Measurements from ENCODE around the gene SPEN. TPM values are rescaled to one million over a fixed set of nuclear protein-coding genes. Genes with fewer than 3 reads are reported as not detected.
A peak's percentile ranks its signal among the peaks of the same experiment; 100 is the strongest.

SPEN gene
- total and polyA plus RNA-seq, 9 of the 15 experiments (the other 6 are each of a cell fraction or from before 2014, with no cell fraction given), result 5.7 to 87.5 (median 27.2) TPM

- TF ChIP-seq POLR3G (IDR thresholded peaks at IDR 0.05; ENCODE audit: extremely low read depth, insufficient read length, insufficient replicate concordance) (no peak), GATA2 (CRISPR knock-in tag; IDR thresholded peaks at IDR 0.05) (no peak), SNRNP70 (optimal IDR thresholded peaks at IDR 0.05; ENCODE audit: low read depth, low read length) (no peak), ZNF780A (CRISPR knock-in tag; IDR thresholded peaks at IDR 0.05) (no peak), HDAC6 (IDR thresholded peaks at IDR 0.05; ENCODE audit: low read depth, low read length) (no peak), TEAD1 (CRISPR knock-in tag; IDR thresholded peaks at IDR 0.05) (peak; percentile 75 to 99), SNAPC5 (CRISPR knock-in tag; IDR thresholded peaks at IDR 0.05) (no peak), CC2D1A (IDR thresholded peaks at IDR 0.05) (0 out of 2 replicates have a peak, but pooled peaks have one; percentile 12), TAF7 (tag; IDR thresholded peaks at IDR 0.05) (peak; percentile 95), SPI1 (IDR thresholded peaks at IDR 0.05; ENCODE audit: borderline replicate concordance, low read depth, low read length) (peak; percentile 83; the same call in 1 of the 2 replicates), EP300 (IDR thresholded peaks at IDR 0.05; ENCODE audit: low read length) (peak; percentile 33), ZNF174 (CRISPR knock-in tag; IDR thresholded peaks at IDR 0.05) (no peak), STAG1 (CRISPR knock-in tag; IDR thresholded peaks at IDR 0.05; ENCODE audit: borderline replicate concordance) (no peak), NEUROD1 (IDR thresholded peaks at IDR 0.05; ENCODE audit: borderline replicate concordance, low read depth, low read length, partially characterized antibody) (no peak), NONO (IDR thresholded peaks at IDR 0.05; ENCODE audit: low read depth in 2 of 2, low read length in 1 of 2) (peak in 1 of 2 experiments; percentile 81; a peak in 1 of 4 replicates), ZNF57 (CRISPR knock-in tag; IDR thresholded peaks at IDR 0.05) (no peak), SIRT6 (IDR thresholded peaks at IDR 0.05; ENCODE audit: low read depth, low read length) (no peak)
- TF ChIP-seq, protein P1, sequence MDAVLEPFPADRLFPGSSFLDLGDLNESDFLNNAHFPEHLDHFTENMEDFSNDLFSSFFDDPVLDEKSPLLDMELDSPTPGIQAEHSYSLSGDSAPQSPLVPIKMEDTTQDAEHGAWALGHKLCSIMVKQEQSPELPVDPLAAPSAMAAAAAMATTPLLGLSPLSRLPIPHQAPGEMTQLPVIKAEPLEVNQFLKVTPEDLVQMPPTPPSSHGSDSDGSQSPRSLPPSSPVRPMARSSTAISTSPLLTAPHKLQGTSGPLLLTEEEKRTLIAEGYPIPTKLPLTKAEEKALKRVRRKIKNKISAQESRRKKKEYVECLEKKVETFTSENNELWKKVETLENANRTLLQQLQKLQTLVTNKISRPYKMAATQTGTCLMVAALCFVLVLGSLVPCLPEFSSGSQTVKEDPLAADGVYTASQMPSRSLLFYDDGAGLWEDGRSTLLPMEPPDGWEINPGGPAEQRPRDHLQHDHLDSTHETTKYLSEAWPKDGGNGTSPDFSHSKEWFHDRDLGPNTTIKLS (IDR thresholded peaks at IDR 0.05; ENCODE audit: borderline replicate concordance, low read depth), result peak; percentile 77
- TF ChIP-seq, protein P2, sequence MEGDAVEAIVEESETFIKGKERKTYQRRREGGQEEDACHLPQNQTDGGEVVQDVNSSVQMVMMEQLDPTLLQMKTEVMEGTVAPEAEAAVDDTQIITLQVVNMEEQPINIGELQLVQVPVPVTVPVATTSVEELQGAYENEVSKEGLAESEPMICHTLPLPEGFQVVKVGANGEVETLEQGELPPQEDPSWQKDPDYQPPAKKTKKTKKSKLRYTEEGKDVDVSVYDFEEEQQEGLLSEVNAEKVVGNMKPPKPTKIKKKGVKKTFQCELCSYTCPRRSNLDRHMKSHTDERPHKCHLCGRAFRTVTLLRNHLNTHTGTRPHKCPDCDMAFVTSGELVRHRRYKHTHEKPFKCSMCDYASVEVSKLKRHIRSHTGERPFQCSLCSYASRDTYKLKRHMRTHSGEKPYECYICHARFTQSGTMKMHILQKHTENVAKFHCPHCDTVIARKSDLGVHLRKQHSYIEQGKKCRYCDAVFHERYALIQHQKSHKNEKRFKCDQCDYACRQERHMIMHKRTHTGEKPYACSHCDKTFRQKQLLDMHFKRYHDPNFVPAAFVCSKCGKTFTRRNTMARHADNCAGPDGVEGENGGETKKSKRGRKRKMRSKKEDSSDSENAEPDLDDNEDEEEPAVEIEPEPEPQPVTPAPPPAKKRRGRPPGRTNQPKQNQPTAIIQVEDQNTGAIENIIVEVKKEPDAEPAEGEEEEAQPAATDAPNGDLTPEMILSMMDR (IDR thresholded peaks at IDR 0.05 in 2 of 3, conservative IDR thresholded peaks at IDR 0.05 in 1 of 3; ENCODE audit: insufficient read depth in 2 of 3, low read depth in 1 of 3, low read length in 3 of 3), result no peak
- TF ChIP-seq, protein P3, sequence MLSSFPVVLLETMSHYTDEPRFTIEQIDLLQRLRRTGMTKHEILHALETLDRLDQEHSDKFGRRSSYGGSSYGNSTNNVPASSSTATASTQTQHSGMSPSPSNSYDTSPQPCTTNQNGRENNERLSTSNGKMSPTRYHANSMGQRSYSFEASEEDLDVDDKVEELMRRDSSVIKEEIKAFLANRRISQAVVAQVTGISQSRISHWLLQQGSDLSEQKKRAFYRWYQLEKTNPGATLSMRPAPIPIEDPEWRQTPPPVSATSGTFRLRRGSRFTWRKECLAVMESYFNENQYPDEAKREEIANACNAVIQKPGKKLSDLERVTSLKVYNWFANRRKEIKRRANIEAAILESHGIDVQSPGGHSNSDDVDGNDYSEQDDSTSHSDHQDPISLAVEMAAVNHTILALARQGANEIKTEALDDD (IDR thresholded peaks at IDR 0.05), result no peak
- TF ChIP-seq, protein P4, sequence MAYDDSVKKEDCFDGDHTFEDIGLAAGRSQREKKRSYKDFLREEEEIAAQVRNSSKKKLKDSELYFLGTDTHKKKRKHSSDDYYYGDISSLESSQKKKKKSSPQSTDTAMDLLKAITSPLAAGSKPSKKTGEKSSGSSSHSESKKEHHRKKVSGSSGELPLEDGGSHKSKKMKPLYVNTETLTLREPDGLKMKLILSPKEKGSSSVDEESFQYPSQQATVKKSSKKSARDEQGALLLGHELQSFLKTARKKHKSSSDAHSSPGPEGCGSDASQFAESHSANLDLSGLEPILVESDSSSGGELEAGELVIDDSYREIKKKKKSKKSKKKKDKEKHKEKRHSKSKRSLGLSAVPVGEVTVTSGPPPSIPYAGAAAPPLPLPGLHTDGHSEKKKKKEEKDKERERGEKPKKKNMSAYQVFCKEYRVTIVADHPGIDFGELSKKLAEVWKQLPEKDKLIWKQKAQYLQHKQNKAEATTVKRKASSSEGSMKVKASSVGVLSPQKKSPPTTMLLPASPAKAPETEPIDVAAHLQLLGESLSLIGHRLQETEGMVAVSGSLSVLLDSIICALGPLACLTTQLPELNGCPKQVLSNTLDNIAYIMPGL (CRISPR knock-in tag; IDR thresholded peaks at IDR 0.05), result no peak
These were observed 11.6 kb upstream of the SPEN start (continued) for GRCh38 chr1:15835741-15836510.

All from K562 (cell line).